ENCODE measurements around the gene SASH1. TPM values are rescaled to one million over a fixed set of nuclear protein-coding genes. Genes with fewer than 3 reads are reported as not detected.

Gene SASH1
- total and polyA plus RNA-seq, 2 of the 8 experiments (the other 6 are each of a cell fraction or from before 2014, with no cell fraction given): 6.0 to 20.2 TPM

DNA sequence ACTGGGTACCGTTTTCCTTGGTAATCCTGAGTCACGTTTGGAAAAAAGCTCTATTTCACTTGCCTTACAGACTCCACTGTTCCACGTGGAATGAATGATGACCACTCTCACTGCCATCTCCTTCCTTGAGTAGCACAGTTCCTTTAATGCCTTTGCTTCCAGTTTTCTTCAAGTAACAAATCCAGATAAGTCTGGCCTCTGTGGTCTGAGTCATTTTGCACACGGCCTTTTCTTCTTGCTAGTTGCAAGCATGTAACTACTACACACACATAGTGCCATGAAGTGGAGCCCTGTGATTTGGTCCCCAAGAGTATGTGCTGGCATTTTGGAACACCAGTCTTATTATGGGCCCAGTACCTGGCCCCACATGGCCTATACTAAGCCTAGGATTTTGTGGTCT is 182.8 kb downstream of the SASH1 start:
- no peaks in the 10 kb centered on the region for H3K27me3 ChIP-seq (replicated peaks in 1 of 4; ENCODE audit: control insufficient read depth in 3 of 4, extremely low read depth in 1 of 4, insufficient read depth in 3 of 4, low read length in 3 of 4)
- H2AK5ac ChIP-seq (ENCODE audit: low read depth, low read length): no peak overlapping the region
- H2BK120ac ChIP-seq (replicated peaks; ENCODE audit: low read depth, low read length): no peak overlapping the region
- no peak overlapping the region for H2BK12ac ChIP-seq (ENCODE audit: low read depth, low read length)
- H3K56ac ChIP-seq (replicated peaks; ENCODE audit: insufficient read length, low read depth, low read length): no peak overlapping the region
- peaks cover 0 to 8% (median 4%) of the 10 kb centered on the region in 4 experiments; a peak in 5 of 7 replicates for H3K4me1 ChIP-seq (replicated peaks in 1 of 4; ENCODE audit: control insufficient read depth in 3 of 4, insufficient read depth in 4 of 4, low read length in 3 of 4)
- no peak overlapping the region for H4K5ac ChIP-seq (ENCODE audit: insufficient read length, low read depth, low read length)
- H3K79me1 ChIP-seq (ENCODE audit: low read depth, low read length): no peaks in the 10 kb centered on the region
- POLR2A ChIA-PET (ENCODE audit: partially characterized antibody): interaction anchor here (1.3 kb wide), 1 partner anchor 183 kb away, joined by 3 read pairs; the partner anchor contains the start of gene SASH1
- DNase-seq (ENCODE audit: low read depth in 1 of 2, low spot score in 2 of 2) (no peak), FAIRE-seq (no peak)
- no peak overlapping the region for H3K4ac ChIP-seq (replicated peaks; ENCODE audit: insufficient read length, low read depth, low read length)
- no peak overlapping the region for H4K91ac ChIP-seq (replicated peaks; ENCODE audit: insufficient read length, low read length)
- H3K18ac ChIP-seq (ENCODE audit: extremely low read depth, low read length): no peak overlapping the region
- no peak overlapping the region for H3K14ac ChIP-seq (ENCODE audit: insufficient read length)
- H3K4me2 ChIP-seq (ENCODE audit: insufficient read depth in 1 of 2, low read depth in 2 of 2, low read length in 2 of 2): no peak overlapping the region
- H3K23ac ChIP-seq (ENCODE audit: insufficient read length): no peak overlapping the region
- peaks cover 7 to 18% (median 15%) of the 10 kb centered on the region in 4 experiments; a peak in 7 of 8 replicates for H3K36me3 ChIP-seq (ENCODE audit: control insufficient read depth in 2 of 4, insufficient read depth in 4 of 4, low read length in 3 of 4)
- H3K23me2 ChIP-seq (ENCODE audit: low read depth, low read length): no peaks in the 10 kb centered on the region
- H2BK20ac ChIP-seq (ENCODE audit: low read length): no peak overlapping the region
- H4K8ac ChIP-seq (ENCODE audit: extremely low read depth, insufficient read depth, low read length): no peak overlapping the region
- no peak overlapping the region for H2AFZ ChIP-seq (ENCODE audit: low read length)
- no peaks in the 10 kb centered on the region for H3K79me2 ChIP-seq (ENCODE audit: control insufficient read depth in 1 of 2, insufficient read depth in 2 of 2, low read length in 2 of 2)
- no peak overlapping the region for H3K27ac ChIP-seq (ENCODE audit: low read depth, low read length)
- whole genome bisulfite sequencing, 2 experiments (ENCODE audit: extremely low coverage in 1 of 2, insufficient coverage in 1 of 2, insufficient read length in 1 of 2, insufficient replicate concordance in 2 of 2, low coverage in 1 of 2, low lambda C conversion rate in 2 of 2, missing lambda C conversion rate in 1 of 2): 91% methylated on average over 4 of the region's 4 CpGs; no CpG with 5 or more reads in 1 of the 2 experiments
- H2BK15ac ChIP-seq (ENCODE audit: low read length): no peak overlapping the region
- no peak overlapping the region for H3K9ac ChIP-seq (replicated peaks in 1 of 4; ENCODE audit: extremely low read depth in 1 of 4, low read depth in 3 of 4, low read length in 3 of 4)
- no peaks in the 10 kb centered on the region for H4K20me1 ChIP-seq (replicated peaks in 1 of 2; ENCODE audit: control insufficient read depth in 1 of 2, insufficient read depth in 2 of 2, low read length in 2 of 2)
- peaks cover 0 to 2% of the 10 kb centered on the region in 2 experiments; a peak in 1 of 4 replicates for H3K9me3 ChIP-seq (ENCODE audit: insufficient read depth in 2 of 2, low read depth in 1 of 2, low read length in 1 of 2)
- CTCF ChIA-PET (ENCODE audit: partially characterized antibody): no interaction called here
- no peak overlapping the region for H2BK5ac ChIP-seq (ENCODE audit: low read depth, low read length)
- no peak overlapping the region for H3K4me3 ChIP-seq (ENCODE audit: extremely low read depth in 1 of 4, insufficient read depth in 2 of 4, low read depth in 3 of 4, low read length in 4 of 4)
- no peak for TF ChIP-seq RNF2 (IDR thresholded peaks at IDR 0.05; ENCODE audit: borderline replicate concordance, low read depth, low read length, missing control alignments, poor library complexity, severe bottlenecking)
- TF ChIP-seq HDAC2 (IDR thresholded peaks at IDR 0.05; ENCODE audit: borderline replicate concordance in 1 of 2, low read depth in 2 of 2, low read length in 2 of 2): no peak
- no peak for TF ChIP-seq GTF2F1 (IDR thresholded peaks at IDR 0.05; ENCODE audit: borderline replicate concordance, low read depth, low read length)
- no peak for TF ChIP-seq KDM1A (IDR thresholded peaks at IDR 0.05; ENCODE audit: borderline replicate concordance, low read length)
- no peak for TF ChIP-seq SAP30 (IDR thresholded peaks at IDR 0.05; ENCODE audit: insufficient read depth, insufficient replicate concordance, low read length)
- TF ChIP-seq TEAD4 (IDR thresholded peaks at IDR 0.05; ENCODE audit: low read depth, low read length): no peak
- TF ChIP-seq RAD21 (IDR thresholded peaks at IDR 0.05 in 1 of 2, conservative IDR thresholded peaks at IDR 0.05 in 1 of 2; ENCODE audit: low read depth in 2 of 2, low read length in 2 of 2): no peak
- TF ChIP-seq, protein P1, sequence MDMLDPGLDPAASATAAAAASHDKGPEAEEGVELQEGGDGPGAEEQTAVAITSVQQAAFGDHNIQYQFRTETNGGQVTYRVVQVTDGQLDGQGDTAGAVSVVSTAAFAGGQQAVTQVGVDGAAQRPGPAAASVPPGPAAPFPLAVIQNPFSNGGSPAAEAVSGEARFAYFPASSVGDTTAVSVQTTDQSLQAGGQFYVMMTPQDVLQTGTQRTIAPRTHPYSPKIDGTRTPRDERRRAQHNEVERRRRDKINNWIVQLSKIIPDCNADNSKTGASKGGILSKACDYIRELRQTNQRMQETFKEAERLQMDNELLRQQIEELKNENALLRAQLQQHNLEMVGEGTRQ (IDR thresholded peaks at IDR 0.05; ENCODE audit: low read length): no peak
- no peak for TF ChIP-seq BCL11A (IDR thresholded peaks at IDR 0.05; ENCODE audit: low read depth in 2 of 2, low read length in 2 of 2)
- TF ChIP-seq POLR2A (IDR thresholded peaks at IDR 0.05; ENCODE audit: control extremely low read depth in 1 of 2, low read depth in 2 of 2, low read length in 2 of 2): no peak
- no peak for TF ChIP-seq TAF1 (IDR thresholded peaks at IDR 0.05; ENCODE audit: low read depth, low read length)
- no peak for TF ChIP-seq MAFK (IDR thresholded peaks at IDR 0.05; ENCODE audit: low read depth, low read length)

Measured in H1 (cell line).